GDM1 (cell line): ENCODE measurements around the gene LAMA2.

Experiments used
- DNase-seq: peaks from one replicate; lab custom pipeline; 2025; lab: John Stamatoyannopoulos, UW

Gene LAMA2

GRCh38 chr6:129262661-129263060 lies 379.7 kb downstream of the LAMA2 start:
- no peak for DNase-seq

GRCh38 chr6:129263176-129263575 lies 380.2 kb downstream of the LAMA2 start:
- no peak for DNase-seq

- DNase-seq, result no peak
Observed at GRCh38 chr6:129264480-129265045, 381.6 kb downstream of the LAMA2 start.

- DNase-seq, result no peak
Observed at GRCh38 chr6:129267028-129267427, 384.1 kb downstream of the LAMA2 start.

GRCh38 chr6:129269076-129269475 lies 386.1 kb downstream of the LAMA2 start:
- DNase-seq, result no peak

GRCh38 chr6:129269891-129270290 lies 387.0 kb downstream of the LAMA2 start:
- no peak for DNase-seq

GRCh38 chr6:129270450-129270849 lies 387.5 kb downstream of the LAMA2 start:
- DNase-seq, result no peak

- DNase-seq, result no peak
Observed at GRCh38 chr6:129273161-129273560, 390.2 kb downstream of the LAMA2 start.

GRCh38 chr6:129276461-129276860 lies 393.5 kb downstream of the LAMA2 start:
- DNase-seq, result no peak

GRCh38 chr6:129276986-129277385 lies 394.0 kb downstream of the LAMA2 start:
- no peak for DNase-seq

GRCh38 chr6:129279343-129280292 lies 396.7 kb downstream of the LAMA2 start:
- no peak for DNase-seq

- DNase-seq, result no peak
Observed at GRCh38 chr6:129280293-129280644, 397.3 kb downstream of the LAMA2 start.

GRCh38 chr6:129280749-129281148 lies 397.8 kb downstream of the LAMA2 start:
- DNase-seq, result no peak

GRCh38 chr6:129281168-129281796 lies 398.3 kb downstream of the LAMA2 start:
- DNase-seq, result no peak

GRCh38 chr6:129282019-129282418 lies 399.1 kb downstream of the LAMA2 start:
- DNase-seq, result no peak

GRCh38 chr6:129284225-129284624 lies 401.3 kb downstream of the LAMA2 start:
- DNase-seq, result no peak

GRCh38 chr6:129287231-129288177 lies 404.6 kb downstream of the LAMA2 start:
- DNase-seq, result no peak

- DNase-seq, result no peak
Observed at GRCh38 chr6:129289442-129289841, 406.5 kb downstream of the LAMA2 start.

GRCh38 chr6:129292836-129293235 lies 409.9 kb downstream of the LAMA2 start:
- no peak for DNase-seq

GRCh38 chr6:129297592-129297991 lies 414.7 kb downstream of the LAMA2 start:
- no peak for DNase-seq

GRCh38 chr6:129302671-129303070 lies 419.7 kb downstream of the LAMA2 start:
- DNase-seq, result no peak

GRCh38 chr6:129306826-129307225 lies 423.9 kb downstream of the LAMA2 start:
- DNase-seq, result no peak
